Neuronal stem cell (in vitro differentiated cells): ENCODE measurements around the gene ATN1.
A peak's percentile ranks its signal among the peaks of the same experiment; 100 is the strongest.

ENCODE experiments used
- DNase-seq: peaks from one replicate; pipeline ENCODE4 v3.0.0-alpha.2; 2013; ENCODE audit warnings: low spot score
- H2AFZ ChIP-seq: one replicate; pipeline ENCODE4 v1.6.1; 2013; ENCODE audit warnings: mild to moderate bottlenecking, low read length, inconsistent platforms
- H2AK5ac ChIP-seq: 2 replicates; pipeline ENCODE4 v1.6.1; 2013; ENCODE audit warnings: low read depth, mild to moderate bottlenecking, inconsistent platforms, low read length, moderate library complexity, mixed read lengths
- H2BK120ac ChIP-seq: 2 replicates; pipeline ENCODE4 v1.6.1; 2013; ENCODE audit warnings: low read depth, mild to moderate bottlenecking, inconsistent platforms, low read length, moderate library complexity, mixed read lengths
- H2BK12ac ChIP-seq: one replicate; pipeline ENCODE4 v1.6.1; 2013; ENCODE audit warnings: low read length, inconsistent platforms
- H2BK15ac ChIP-seq: 2 replicates; pipeline ENCODE4 v1.6.1; 2013; ENCODE audit warnings: mild to moderate bottlenecking, low read length, inconsistent platforms, mixed read lengths
- H2BK5ac ChIP-seq: one replicate; pipeline ENCODE4 v1.6.1; 2013; ENCODE audit warnings: inconsistent platforms, mild to moderate bottlenecking, low read length, moderate library complexity
- H3K14ac ChIP-seq: one replicate; pipeline ENCODE4 v1.6.1; 2013; ENCODE audit warnings: low read length, inconsistent platforms
- H3K18ac ChIP-seq: 2 replicates; pipeline ENCODE4 v1.6.1; 2013; ENCODE audit warnings: low read length, inconsistent platforms
- H3K23ac ChIP-seq: 2 replicates; pipeline ENCODE4 v1.6.1; 2013; ENCODE audit warnings: low read depth, mild to moderate bottlenecking, mixed read lengths, low read length, inconsistent platforms; ENCODE audit not compliant: poor library complexity
- H3K27ac ChIP-seq: replicated peaks from 3 replicates; pipeline ENCODE4 v1.5.1; 2013; ENCODE audit warnings: low read length, inconsistent platforms
- H3K27me3 ChIP-seq, 3 experiments: 2 replicates each; pipeline ENCODE4 v1.6.1; 2013; ENCODE audit warnings: low read length in 3 of 3, mild to moderate bottlenecking in 2 of 3, inconsistent platforms in 1 of 3, low read depth in 1 of 3, mixed read lengths in 1 of 3, moderate library complexity in 1 of 3; ENCODE audit not compliant: control insufficient read depth in 3 of 3, insufficient read depth in 3 of 3
- H3K36me3 ChIP-seq, 2 donors: replicated peaks in 1 of 2; 2 replicates each; pipeline ENCODE4 v1.6.1; 2013; ENCODE audit warnings: low read length in 2 of 2; ENCODE audit not compliant: control insufficient read depth in 2 of 2, insufficient read depth in 2 of 2
- H3K4ac ChIP-seq: 2 replicates; pipeline ENCODE4 v1.6.1; 2013; ENCODE audit warnings: inconsistent platforms, mild to moderate bottlenecking, low read length, moderate library complexity
- H3K4me1 ChIP-seq, 2 donors: 1 replicate in 1 of 2; 2 replicates in 1 of 2; pipeline ENCODE4 v1.6.1; 2013; ENCODE audit warnings: low read length in 2 of 2, low read depth in 1 of 2; ENCODE audit not compliant: control insufficient read depth in 2 of 2, insufficient read depth in 1 of 2
- H3K4me2 ChIP-seq: one replicate; pipeline ENCODE4 v1.6.1; 2013; ENCODE audit warnings: mild to moderate bottlenecking, low read length, inconsistent platforms; ENCODE audit not compliant: insufficient read depth, poor library complexity, severe bottlenecking
- H3K4me3 ChIP-seq, 2 donors: 2 replicates each; pipeline ENCODE4 v1.5.1; 2013; ENCODE audit warnings: low read length in 2 of 2, mild to moderate bottlenecking in 2 of 2, inconsistent platforms in 1 of 2, moderate library complexity in 1 of 2
- H3K79me1 ChIP-seq: one replicate; pipeline ENCODE4 v1.6.1; 2013; ENCODE audit warnings: low read depth, mild to moderate bottlenecking, inconsistent platforms, low read length, moderate library complexity
- H3K9ac ChIP-seq: one replicate; pipeline ENCODE4 v1.6.1; 2013; ENCODE audit warnings: mild to moderate bottlenecking, low read depth, low read length, inconsistent platforms; ENCODE audit not compliant: poor library complexity
- H3K9me3 ChIP-seq, 2 donors: replicated peaks in 1 of 2; 2 replicates each; pipeline versions ENCODE3 to v1.6.1; 2013; ENCODE audit warnings: low read length in 2 of 2, mild to moderate bottlenecking in 2 of 2, inconsistent platforms in 1 of 2, low read depth in 1 of 2, mixed read lengths in 1 of 2, moderate library complexity in 1 of 2; ENCODE audit not compliant: control insufficient read depth in 2 of 2, insufficient read depth in 1 of 2
- H4K8ac ChIP-seq: one replicate; pipeline ENCODE4 v1.6.1; 2013; ENCODE audit warnings: low read depth, mild to moderate bottlenecking, inconsistent platforms, low read length, moderate library complexity
- H4K91ac ChIP-seq: one replicate; pipeline ENCODE4 v1.6.1; 2013; ENCODE audit warnings: low read length, low read depth, mild to moderate bottlenecking, inconsistent platforms; ENCODE audit not compliant: poor library complexity
- WGBS, 2 donors: extraction: QIAGEN DNeasy Blood & Tissue Kit; methylation state at CpG; one replicate each; pipeline ENCODE4 v1.1.7; 2013; ENCODE audit warnings: missing lambda C conversion rate in 2 of 2, mixed read lengths in 1 of 2; ENCODE audit not compliant: insufficient read length in 2 of 2, insufficient replicate concordance in 1 of 2; ENCODE audit errors: extremely low coverage in 2 of 2; 5-methylcytosine and 5-hydroxymethylcytosine counted together

ATN1 gene

DNA sequence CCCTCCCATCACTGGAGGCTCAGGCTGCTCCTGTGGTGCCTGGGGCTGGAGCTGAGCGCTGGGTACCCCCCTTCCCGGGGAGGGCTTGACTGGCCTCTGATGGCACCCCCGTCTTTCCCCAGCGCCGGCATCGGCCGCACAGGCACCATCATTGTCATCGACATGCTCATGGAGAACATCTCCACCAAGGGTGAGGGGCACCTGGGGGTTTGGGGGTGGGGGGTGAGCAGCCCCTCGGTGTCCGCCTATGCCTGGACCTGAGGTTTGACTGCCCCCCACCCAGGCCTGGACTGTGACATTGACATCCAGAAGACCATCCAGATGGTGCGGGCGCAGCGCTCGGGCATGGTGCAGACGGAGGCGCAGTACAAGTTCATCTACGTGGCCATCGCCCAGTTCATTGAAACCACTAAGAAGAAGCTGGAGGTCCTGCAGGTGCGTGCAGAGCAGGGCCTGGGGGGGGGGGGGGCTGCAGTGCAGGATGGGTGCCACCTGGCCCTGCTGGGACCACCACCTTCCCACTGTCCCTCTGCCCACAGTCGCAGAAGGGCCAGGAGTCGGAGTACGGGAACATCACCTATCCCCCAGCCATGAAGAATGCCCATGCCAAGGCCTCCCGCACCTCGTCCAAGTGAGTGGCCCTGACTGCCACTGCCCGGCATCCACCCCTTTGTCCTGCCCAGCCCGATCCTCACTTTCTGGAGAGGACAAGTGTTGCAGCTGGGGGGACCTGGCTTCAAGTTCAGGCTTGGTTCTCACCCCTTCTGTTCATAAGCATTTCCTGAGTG, 32.2 kb downstream of the ATN1 start:
- Histone ChIP-seq H2AK5ac (peak overlapping the region; percentile 65), H2BK120ac (peak overlapping the region; percentile 30), H2BK5ac (no peak overlapping the region)

GRCh38 chr12:6960593-6961277, 33.0 kb downstream of the ATN1 start:
- H3K9me3 ChIP-seq: no peaks in the 10 kb centered on the region
- H2BK5ac ChIP-seq: no peak overlapping the region
- H3K27me3 ChIP-seq: no peaks in the 10 kb centered on the region
- no CpG with 5 or more reads among the region's 13 CpGs for WGBS, 2 donors
- peak overlapping the region; percentile 59 for H3K18ac ChIP-seq
- H3K4me2 ChIP-seq: no peak overlapping the region
- H3K9ac ChIP-seq: no peak overlapping the region
- H2BK12ac ChIP-seq: no peak overlapping the region
- H3K4ac ChIP-seq: no peak overlapping the region
- H3K36me3 ChIP-seq: peaks cover 4 to 18% of the 10 kb centered on the region in 2 donors
- no peak overlapping the region for H2BK120ac ChIP-seq
- no peak overlapping the region for H3K27ac ChIP-seq
- peaks cover 15 to 23% of the 10 kb centered on the region in 2 donors for H3K4me1 ChIP-seq
- peak overlapping the region; percentile 2 for H2AFZ ChIP-seq
- peak overlapping the region; percentile 16 for H4K91ac ChIP-seq
- no peak for DNase-seq
- no peak overlapping the region for H3K14ac ChIP-seq
- no peaks in the 10 kb centered on the region for H3K79me1 ChIP-seq
- no peak overlapping the region for H4K8ac ChIP-seq
- no peak overlapping the region for H3K23ac ChIP-seq
- H2BK15ac ChIP-seq: peak overlapping the region; percentile 12
- H3K4me3 ChIP-seq: no peak overlapping the region
- H2AK5ac ChIP-seq: peak overlapping the region; percentile 26

More for the DNA sequence above, 32.2 kb downstream of the ATN1 start:
- Histone ChIP-seq H2AFZ (peak overlapping the region; percentile 91), H3K4me3 (no peak overlapping the region), H3K23ac (peak overlapping the region; percentile 27), H3K4ac (no peak overlapping the region), H3K4me2 (no peak overlapping the region), H3K27me3 (no peaks in the 10 kb centered on the region), H3K9ac (peak overlapping the region; percentile 65), H4K91ac (peak overlapping the region; percentile 35), H2BK12ac (peak overlapping the region; percentile 81), H2BK15ac (peak overlapping the region; percentile 56), H3K36me3 (peaks cover 0 to 11% of the 10 kb centered on the region in 2 donors), H4K8ac (peak overlapping the region; percentile 23), H3K14ac (peak overlapping the region; percentile 22), H3K79me1 (no peaks in the 10 kb centered on the region), H3K9me3 (no peaks in the 10 kb centered on the region), H3K4me1 (peaks cover 15 to 23% of the 10 kb centered on the region in 2 donors), H3K27ac (no peak overlapping the region), H3K18ac (peak overlapping the region; percentile 59)
- WGBS, 2 donors: no CpG with 5 or more reads among the region's 26 CpGs
- no peak for DNase-seq

DNA sequence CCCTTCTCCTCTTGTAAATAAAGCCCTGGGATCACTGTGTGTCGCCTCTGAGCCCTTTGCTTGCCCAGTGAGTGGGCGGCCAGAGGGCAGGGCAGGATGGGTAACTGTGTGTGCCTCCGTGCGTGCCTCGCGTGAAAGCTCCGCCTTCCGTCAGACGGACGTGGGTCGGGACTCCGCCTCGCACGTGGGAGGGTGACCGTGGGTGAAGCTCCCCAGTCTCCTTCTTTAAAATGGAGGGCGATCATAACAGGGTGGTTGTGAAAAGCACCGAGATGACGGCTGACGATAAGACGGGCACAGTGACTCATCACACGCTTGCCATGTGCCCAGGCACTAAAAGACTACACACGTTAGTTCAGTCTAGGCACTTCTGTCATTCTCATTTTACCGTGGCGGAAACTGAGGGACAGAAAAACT, 33.5 kb downstream of the ATN1 start:
- peak overlapping the region; percentile 16 for H4K91ac ChIP-seq
- H2BK12ac ChIP-seq: peak overlapping the region; percentile 25
- H2AFZ ChIP-seq: peak overlapping the region; percentile 86
- H2BK15ac ChIP-seq: peak overlapping the region; percentile 4
- no peak overlapping the region for H4K8ac ChIP-seq
- WGBS, 2 donors: no CpG with 5 or more reads among the region's 24 CpGs
- peak overlapping the region; percentile 32 for H3K23ac ChIP-seq
- H3K4me1 ChIP-seq: peaks cover 15 to 23% of the 10 kb centered on the region in 2 donors
- H3K4me3 ChIP-seq: no peak overlapping the region
- peak overlapping the region; percentile 2 for H2AK5ac ChIP-seq
- H2BK5ac ChIP-seq: no peak overlapping the region
- H3K79me1 ChIP-seq: no peaks in the 10 kb centered on the region
- H3K9me3 ChIP-seq: no peaks in the 10 kb centered on the region
- H3K27me3 ChIP-seq: no peaks in the 10 kb centered on the region
- H3K36me3 ChIP-seq: peaks cover 7 to 23% of the 10 kb centered on the region in 2 donors
- H3K4me2 ChIP-seq: no peak overlapping the region
- peak overlapping the region; percentile 33 for H3K9ac ChIP-seq
- H3K27ac ChIP-seq: peak overlapping the region; percentile 48
- no peak for DNase-seq
- peak overlapping the region; percentile 13 for H3K18ac ChIP-seq
- H3K4ac ChIP-seq: no peak overlapping the region
- H3K14ac ChIP-seq: no peak overlapping the region
- no peak overlapping the region for H2BK120ac ChIP-seq

DNA sequence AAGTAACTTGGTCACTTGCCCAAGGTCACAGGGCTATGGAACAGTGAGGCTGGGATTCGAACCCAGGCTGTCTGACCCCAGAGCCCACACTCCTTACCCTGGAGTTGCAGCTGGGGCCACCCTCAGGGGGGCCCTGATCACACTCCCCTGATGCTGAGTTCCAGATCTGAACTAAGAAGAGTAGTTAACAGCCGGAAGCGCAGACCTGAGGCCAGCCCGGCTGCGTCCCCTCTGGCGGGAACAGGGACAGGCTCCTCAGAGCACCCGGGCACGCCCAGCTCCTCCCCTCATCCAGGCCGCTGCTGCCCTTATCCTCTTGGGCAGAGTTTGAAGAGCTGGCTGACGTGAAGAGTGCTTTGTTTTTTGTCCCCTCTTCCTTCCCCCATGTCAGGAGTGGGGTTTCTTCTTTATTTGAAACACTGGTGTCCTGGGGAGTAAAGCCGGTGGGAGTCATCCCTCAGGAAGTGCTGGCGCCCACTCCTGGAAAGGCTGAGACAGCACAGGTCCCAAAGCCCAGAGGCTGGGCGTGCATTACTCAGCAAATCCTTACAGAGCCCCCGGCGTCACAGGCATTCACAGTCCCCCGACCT, 34.0 kb downstream of the ATN1 start:
- Histone ChIP-seq H4K91ac (peak overlapping the region; percentile 16), H3K27me3 (no peaks in the 10 kb centered on the region), H2BK15ac (no peak overlapping the region), H3K4me3 (no peak overlapping the region), H3K4me1 (peaks cover 15 to 23% of the 10 kb centered on the region in 2 donors), H3K4ac (no peak overlapping the region), H3K79me1 (no peaks in the 10 kb centered on the region), H3K27ac (peak overlapping the region; percentile 48), H2AK5ac (no peak overlapping the region), H3K18ac (peak overlapping the region; percentile 3), H3K4me2 (peak overlapping the region; percentile 38), H2BK5ac (no peak overlapping the region), H3K23ac (no peak overlapping the region), H2BK120ac (no peak overlapping the region), H3K36me3 (peaks cover 10 to 27% of the 10 kb centered on the region in 2 donors), H3K9me3 (no peaks in the 10 kb centered on the region), H2AFZ (peak overlapping the region; percentile 86), H3K14ac (no peak overlapping the region), H3K9ac (peak overlapping the region; percentile 33), H2BK12ac (no peak overlapping the region), H4K8ac (no peak overlapping the region)
- DNase-seq: peak; percentile 72
- no CpG with 5 or more reads among the region's 16 CpGs for WGBS, 2 donors
